ENCODE results near the gene FRMD5. TPM values are rescaled to one million over a fixed set of nuclear protein-coding genes. Genes with fewer than 3 reads are reported as not detected.

The FRMD5 gene
- total RNA-seq, 1 donor from 2014 or later: 0.12 TPM

DNA sequence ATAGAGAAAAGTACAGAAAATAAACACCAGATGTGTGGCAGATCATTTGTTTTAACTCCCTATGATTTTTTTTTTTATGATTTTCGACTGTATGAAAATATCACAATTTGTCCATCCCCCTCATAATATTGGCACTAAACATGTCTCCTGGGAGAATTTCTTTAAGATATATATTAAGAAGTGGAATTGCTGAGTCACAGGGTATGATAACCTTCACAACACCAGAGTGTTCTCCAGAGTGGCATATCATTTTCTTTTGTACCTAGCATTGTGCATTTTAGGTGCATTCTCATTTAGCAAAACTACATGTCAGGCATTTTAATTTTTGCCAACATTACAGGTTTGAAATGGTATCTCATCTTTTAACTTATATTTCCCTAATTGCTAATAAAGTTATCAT, 170.9 kb downstream of the FRMD5 start:
- Histone ChIP-seq H3K9me3 (no peaks in the 10 kb centered on the region), H3K27me3 (ENCODE audit: low read depth) (no peaks in the 10 kb centered on the region), H3K4me1 (no peaks in the 10 kb centered on the region), H3K27ac (no peak overlapping the region), H3K4me3 (no peak overlapping the region), H3K36me3 (no peaks in the 10 kb centered on the region)
- TF ChIP-seq, protein P1, sequence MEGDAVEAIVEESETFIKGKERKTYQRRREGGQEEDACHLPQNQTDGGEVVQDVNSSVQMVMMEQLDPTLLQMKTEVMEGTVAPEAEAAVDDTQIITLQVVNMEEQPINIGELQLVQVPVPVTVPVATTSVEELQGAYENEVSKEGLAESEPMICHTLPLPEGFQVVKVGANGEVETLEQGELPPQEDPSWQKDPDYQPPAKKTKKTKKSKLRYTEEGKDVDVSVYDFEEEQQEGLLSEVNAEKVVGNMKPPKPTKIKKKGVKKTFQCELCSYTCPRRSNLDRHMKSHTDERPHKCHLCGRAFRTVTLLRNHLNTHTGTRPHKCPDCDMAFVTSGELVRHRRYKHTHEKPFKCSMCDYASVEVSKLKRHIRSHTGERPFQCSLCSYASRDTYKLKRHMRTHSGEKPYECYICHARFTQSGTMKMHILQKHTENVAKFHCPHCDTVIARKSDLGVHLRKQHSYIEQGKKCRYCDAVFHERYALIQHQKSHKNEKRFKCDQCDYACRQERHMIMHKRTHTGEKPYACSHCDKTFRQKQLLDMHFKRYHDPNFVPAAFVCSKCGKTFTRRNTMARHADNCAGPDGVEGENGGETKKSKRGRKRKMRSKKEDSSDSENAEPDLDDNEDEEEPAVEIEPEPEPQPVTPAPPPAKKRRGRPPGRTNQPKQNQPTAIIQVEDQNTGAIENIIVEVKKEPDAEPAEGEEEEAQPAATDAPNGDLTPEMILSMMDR (IDR thresholded peaks at IDR 0.05): no peak
- intact Hi-C loops (cut with DNase I): no loop called here
- no peak for DNase-seq
- no peak for ATAC-seq

DNA sequence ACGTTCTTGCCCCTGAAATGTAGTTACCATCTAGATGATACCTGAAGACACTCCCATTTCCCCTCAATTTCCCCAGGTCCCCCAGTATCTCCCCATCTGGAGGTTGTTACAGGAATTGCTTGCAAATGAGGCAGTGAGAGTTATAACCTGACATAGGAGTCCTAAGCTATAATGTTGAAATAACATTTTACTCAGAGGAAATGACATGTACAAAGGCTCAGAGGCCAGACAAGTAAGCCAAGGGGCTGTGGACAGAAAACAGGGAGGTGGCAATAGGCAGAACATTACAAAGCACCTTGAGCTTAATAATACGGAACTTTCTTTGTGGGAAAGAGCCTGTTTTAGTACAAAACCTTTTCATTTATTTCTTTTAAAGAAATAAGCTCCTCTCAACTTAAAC, 171.9 kb downstream of the FRMD5 start:
- DNase-seq (no peak), ATAC-seq (no peak)
- H3K4me3 ChIP-seq: no peak overlapping the region
- H3K27ac ChIP-seq: no peak overlapping the region
- H3K36me3 ChIP-seq: no peaks in the 10 kb centered on the region
- H3K27me3 ChIP-seq (ENCODE audit: low read depth): no peaks in the 10 kb centered on the region
- H3K4me1 ChIP-seq: no peaks in the 10 kb centered on the region
- no peaks in the 10 kb centered on the region for H3K9me3 ChIP-seq
- TF ChIP-seq, protein P1 (IDR thresholded peaks at IDR 0.05): no peak
- intact Hi-C loops (cut with DNase I): no loop called here

DNA sequence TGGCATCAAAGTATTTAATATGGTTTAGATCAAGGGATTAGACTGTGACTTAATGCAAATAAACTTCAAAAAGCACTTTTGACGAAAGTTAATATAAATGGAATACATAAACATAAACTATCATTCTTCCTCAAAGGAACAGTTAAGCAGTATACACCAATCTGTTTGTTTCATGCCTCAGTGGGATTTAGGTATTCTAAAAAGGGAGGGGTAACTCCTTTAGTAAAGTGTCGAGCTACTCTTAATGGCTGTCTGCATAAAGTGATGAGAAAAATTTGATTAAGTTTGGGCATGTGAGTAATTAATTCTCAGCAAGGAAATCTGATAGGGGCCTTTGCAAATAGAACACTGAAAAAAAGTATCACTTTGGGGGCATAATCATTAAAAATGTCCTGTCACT, 176.9 kb downstream of the FRMD5 start:
- no peak overlapping the region for H3K27ac ChIP-seq
- no peak for ATAC-seq
- TF ChIP-seq, protein P1 (IDR thresholded peaks at IDR 0.05): no peak

DNA sequence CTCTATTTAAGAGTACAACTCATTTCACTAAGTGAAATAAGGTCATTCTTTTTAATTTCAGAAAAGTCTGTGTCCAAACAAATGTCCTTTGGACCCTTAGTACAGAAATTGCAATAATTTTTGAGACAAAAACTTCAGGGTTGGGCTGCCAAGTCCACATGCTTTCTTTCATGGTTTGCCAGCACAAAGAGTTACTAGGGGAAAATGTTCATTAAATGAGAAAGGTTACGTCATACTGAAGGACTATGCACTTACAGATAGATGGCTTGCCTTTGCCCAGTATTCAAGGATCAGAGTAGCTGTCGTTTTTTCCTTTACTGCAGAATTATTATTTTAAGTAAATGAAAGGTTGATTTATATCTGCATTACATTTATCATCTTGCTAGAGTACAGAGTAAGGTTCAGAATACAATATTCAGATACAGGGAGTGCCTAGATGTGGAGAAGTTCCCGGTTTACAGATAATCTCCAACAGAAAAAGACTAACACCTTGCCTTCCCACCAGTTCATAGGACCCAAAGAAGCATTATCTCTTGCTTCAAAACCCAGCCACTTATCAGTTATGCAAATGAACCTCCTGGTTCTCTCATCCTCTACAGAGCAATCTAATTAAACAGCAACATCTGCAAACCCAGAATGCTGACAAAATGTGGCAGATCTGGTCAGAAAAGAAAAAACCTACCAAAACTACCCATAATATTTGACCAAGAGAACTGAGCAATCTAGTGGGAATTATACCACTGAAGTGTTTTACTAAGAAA, 179.3 kb downstream of the FRMD5 start:
- H3K4me1 ChIP-seq: no peaks in the 10 kb centered on the region
- no peaks in the 10 kb centered on the region for H3K36me3 ChIP-seq
- intact Hi-C loops (cut with DNase I): no loop called here
- no peak overlapping the region for H3K4me3 ChIP-seq
- ATAC-seq (no peak), DNase-seq (no peak)
- no peaks in the 10 kb centered on the region for H3K9me3 ChIP-seq
- TF ChIP-seq, protein P1 (IDR thresholded peaks at IDR 0.05): no peak
- no peak overlapping the region for H3K27ac ChIP-seq
- no peaks in the 10 kb centered on the region for H3K27me3 ChIP-seq (ENCODE audit: low read depth)

More for the DNA sequence above, 176.9 kb downstream of the FRMD5 start:
- no peak overlapping the region for H3K4me3 ChIP-seq
- no peaks in the 10 kb centered on the region for H3K36me3 ChIP-seq
- DNase-seq: no peak
- intact Hi-C loops (cut with DNase I): no loop called here
- no peaks in the 10 kb centered on the region for H3K9me3 ChIP-seq
- no peaks in the 10 kb centered on the region for H3K27me3 ChIP-seq (ENCODE audit: low read depth)
- H3K4me1 ChIP-seq: no peaks in the 10 kb centered on the region

DNA sequence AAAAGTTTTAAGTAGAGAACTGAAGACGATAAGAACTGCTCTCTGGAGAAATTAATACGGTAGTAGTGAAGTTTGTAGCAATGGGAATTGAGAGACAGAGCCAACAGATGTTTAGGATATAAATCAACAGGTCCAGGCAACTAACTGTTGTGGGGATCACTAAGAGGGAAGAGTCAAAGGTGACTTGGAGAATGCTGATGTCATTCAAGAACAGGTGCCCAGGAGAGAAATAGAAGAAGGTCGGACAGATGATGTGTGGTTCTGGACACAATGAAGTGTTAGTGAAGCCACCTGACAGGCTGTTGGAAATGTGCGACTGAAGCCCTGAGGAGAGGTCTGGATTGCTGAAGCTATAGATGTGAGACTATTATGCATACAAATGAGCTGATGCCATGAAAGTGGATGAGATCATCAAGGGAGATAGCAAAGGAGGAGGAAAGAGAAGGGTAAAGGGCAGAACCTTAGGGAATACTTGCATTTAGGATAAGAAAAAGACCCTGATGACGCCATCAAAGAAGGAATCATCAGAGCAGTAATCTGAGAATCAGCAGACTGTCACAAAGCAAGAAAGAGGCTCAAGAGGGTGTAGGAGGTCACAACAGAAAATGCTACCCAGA, 183.7 kb downstream of the FRMD5 start:
- no peaks in the 10 kb centered on the region for H3K36me3 ChIP-seq
- H3K4me1 ChIP-seq: no peaks in the 10 kb centered on the region
- H3K27me3 ChIP-seq (ENCODE audit: low read depth): no peaks in the 10 kb centered on the region
- H3K9me3 ChIP-seq: no peaks in the 10 kb centered on the region
- TF ChIP-seq, protein P1 (IDR thresholded peaks at IDR 0.05): no peak
- no peak for ATAC-seq
- intact Hi-C loops (cut with DNase I): no loop called here
- H3K4me3 ChIP-seq: no peak overlapping the region
- DNase-seq: no peak
- H3K27ac ChIP-seq: no peak overlapping the region

All from lower lobe of right lung (tissue), 2 donors.